NCI-H1930 (cell line): ENCODE measurements around the gene ANXA2R.
A peak's percentile ranks its signal among the peaks of the same experiment; 100 is the strongest.
"Not testable (repeated sequence)": the region's sequence is repeated elsewhere in the genome, so short reads cannot be mapped to it uniquely, and the experiment has no call there.

ENCODE experiments used
- DNase-seq, 2 experiments: peaks; one replicate each; lab custom pipeline; 2025; lab: John Stamatoyannopoulos, UW

The ANXA2R gene, protein sequence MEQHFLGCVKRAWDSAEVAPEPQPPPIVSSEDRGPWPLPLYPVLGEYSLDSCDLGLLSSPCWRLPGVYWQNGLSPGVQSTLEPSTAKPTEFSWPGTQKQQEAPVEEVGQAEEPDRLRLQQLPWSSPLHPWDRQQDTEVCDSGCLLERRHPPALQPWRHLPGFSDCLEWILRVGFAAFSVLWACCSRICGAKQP

DNA sequence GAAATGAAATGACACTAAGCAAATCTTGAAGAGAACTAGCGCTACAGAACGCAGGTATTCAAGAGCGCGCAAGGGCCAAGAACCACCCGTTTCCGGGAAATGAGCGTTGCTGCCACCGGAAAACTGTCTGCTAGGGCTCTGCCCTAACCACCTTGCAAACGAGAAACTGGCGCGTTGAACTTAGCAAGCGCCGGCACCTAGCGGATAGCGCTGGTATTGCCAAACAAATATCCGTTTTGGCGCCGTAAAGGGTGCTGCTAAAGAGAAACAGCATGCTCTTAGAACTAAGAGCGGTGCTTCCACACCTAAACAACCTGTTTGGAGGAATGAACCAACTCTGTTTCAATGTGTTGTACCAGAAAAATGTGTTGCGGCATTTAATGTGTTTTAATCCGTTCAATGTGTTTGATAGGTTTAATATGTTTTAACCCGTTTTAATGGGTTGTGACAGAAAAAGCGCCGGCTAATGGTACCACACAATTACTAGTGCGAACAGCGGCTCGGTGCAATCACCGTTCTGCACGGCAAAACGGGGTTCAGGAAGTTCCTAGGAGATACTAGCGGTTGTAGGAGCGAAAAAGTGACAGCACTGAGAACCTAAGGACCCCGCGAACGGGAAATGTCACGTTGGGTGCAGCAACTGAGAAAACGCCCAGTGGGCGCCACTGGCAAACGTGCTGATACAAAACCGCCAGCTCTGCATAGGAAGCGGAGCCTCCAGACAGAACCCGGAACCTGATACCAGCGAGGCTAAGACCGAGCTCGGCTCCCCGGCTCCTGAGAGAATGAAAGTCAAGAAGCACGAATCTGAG, at the start of gene ANXA2R:
Gene ANXA2R, minus strand, starts transcription at position 33 of the 812 bp plus-strand sequence. CDS start 273 bp downstream, outside the sequence.
- peak; percentile 95 to 97 for DNase-seq

DNA sequence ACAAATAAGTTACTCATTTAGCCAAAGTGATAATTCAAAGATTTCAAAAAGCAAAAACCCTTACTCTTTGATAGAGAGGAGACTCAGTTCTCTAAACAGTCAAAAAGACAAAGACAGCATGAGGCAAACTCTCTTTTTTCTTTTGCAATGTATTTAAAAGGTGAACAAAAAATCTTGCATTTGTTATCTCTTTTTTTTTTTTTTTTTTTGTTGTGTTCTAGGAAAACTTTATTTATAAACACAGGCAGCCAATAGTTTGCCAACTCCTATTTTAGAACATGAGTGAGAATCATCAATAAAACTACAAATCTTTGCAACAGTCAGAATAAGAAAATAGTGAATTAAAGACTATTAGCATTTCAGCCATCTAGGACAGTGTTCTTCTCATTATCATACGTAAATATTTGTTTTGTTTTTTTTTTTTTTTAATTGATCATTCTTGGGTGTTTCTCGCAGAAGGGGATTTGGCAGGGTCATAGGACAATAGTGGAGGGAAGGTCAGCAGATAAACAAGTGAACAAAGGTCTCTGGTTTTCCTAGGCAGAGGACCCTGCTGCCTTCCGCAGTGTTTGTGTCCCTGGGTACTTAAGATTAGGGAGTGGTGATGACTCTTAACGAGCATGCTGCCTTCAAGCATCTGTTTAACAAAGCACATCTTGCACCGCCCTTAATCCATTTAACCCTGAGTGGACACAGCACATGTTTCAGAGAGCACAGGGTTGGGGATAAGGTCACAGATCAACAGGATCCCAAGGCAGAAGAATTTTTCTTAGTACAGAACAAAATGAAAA, 46.2 kb upstream of the ANXA2R start:
- not testable (repeated sequence) for DNase-seq

DNA sequence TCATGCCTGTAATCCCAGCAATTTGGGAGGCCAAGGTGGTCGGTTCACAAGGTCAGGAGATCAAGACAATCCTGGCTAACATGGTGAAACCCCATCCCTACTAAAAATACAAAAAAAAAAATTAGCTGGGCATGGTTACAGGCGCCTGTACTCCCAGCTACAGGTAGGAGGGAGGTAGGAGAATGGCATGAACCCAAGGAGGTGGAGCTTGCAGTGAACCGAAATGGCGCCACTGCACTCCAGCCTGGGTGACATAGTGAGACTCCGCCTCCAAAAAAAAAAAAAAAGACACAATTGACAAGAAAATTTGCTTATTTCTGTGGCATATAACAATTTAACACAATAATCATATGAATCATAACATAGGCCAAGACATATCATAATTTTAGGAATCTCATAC, 45.3 kb upstream of the ANXA2R start:
- no peak for DNase-seq

- DNase-seq: not testable (repeated sequence)
Measured at GRCh38 chr5:43084468-43084867, 44.3 kb upstream of the ANXA2R start.

DNA sequence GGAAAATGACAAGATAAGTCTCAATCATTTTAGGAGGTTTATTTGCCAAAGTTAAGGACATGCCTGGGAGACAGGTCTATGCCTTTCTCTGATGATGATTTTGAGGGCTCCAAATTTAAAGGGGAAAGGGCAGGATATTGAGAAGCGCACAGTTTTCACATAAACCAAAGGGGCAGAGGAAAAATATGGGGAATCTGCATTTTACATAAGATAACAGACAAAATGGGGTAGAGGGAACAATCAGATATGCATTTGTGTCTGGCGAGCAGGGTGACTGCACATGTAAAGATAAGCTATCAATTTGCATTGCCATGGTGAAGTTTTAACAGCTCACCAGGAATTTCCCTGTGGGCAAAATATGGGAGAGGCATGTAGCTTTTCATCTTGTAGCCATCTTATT, 41.2 kb upstream of the ANXA2R start:
- not testable (repeated sequence) for DNase-seq

DNA sequence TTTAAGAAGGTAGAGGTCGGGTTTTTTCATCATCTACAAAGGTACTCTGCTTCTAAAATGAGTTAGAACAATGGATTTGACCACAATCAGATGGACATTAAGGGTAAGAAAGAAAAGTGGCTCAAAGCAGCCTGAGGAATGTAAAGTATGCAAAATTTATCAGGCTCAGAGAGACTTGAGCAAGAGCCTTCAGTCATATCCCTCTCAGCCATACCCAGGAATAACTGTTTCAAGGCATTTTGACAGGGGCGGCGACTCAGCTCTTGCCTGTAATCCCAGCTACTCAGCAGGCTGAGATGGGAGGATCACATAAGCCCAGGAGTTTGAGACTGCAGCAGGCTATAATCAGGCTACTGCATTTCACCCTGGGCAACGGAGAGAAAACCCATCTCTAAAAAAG, 38.8 kb upstream of the ANXA2R start:
- DNase-seq: no peak

DNA sequence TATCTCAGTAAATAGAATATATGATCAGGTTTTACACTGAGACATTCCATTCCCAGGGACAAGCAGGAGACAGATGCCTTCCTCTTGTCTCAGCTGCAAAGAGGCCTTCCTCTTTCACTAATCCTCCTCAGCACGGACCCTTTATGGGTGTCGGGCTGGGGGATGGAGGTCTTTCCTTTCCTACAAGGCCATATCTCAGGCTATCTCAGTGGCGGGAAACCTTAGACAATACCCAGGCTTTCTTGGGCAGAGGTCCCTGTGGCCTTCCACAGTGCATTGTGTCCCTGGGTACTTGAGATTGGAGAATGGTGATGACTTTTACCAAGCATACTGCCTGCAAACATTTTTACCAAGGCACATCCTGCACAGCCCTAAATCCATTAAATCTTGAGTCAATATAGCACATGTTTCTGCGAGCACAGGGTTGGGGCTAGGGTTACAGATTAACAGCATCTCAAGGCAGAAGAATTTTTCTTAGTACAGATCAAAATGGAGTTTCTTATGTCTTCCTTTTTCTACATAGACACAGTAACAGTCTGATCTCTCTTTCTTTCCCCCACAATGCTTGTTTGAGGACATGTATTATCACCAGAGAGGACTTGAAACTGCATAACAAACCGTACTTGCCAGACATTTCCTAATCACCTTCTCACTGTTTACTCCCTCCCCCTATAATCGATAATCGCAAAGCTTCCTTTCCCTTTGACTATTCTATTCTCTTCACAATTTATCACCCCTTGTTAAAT, 37.5 kb upstream of the ANXA2R start:
- not testable (repeated sequence) for DNase-seq

- no peak for DNase-seq
Measured at GRCh38 chr5:43075319-43076293, 35.5 kb upstream of the ANXA2R start.

- no peak for DNase-seq
Measured at GRCh38 chr5:43074987-43075318, 34.8 kb upstream of the ANXA2R start.

GRCh38 chr5:43073597-43074546, 33.8 kb upstream of the ANXA2R start:
- DNase-seq: peak; percentile 46 to 55

DNA sequence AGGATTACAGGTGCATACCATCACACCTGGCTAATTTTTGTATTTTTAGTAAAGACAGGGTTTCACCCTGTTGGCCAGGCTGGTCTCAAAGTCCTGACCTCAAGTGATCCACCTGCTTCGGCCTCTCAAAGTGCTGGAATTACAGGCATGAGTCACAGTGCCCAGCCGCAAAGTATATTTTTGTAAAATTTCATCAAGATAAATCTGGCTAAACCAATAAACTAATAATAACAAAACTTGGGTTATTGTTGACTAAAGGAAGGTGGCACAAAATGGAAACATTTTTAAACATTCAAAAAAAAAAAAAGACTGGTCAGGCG, 29.2 kb upstream of the ANXA2R start:
- DNase-seq: not testable (repeated sequence)

DNA sequence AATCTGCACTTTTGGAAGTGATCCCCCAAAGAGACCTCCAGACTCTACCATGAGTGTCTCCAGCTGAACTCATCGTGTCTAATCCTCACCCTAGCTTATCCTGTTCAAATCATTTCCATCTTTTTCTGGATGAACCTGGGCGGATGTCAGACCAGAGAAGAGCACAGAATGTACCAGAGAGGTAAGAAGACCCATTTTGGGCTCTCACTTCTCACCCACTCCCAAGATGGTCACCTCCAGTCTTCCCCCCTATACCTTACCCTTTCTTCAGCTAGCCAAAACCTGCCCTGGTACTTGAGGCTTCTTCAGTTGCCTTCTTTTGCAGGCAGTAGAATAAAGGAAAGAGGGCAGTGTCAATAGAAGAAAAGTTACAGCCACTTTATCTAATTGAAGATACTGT, 27.9 kb upstream of the ANXA2R start:
- DNase-seq: no peak

DNA sequence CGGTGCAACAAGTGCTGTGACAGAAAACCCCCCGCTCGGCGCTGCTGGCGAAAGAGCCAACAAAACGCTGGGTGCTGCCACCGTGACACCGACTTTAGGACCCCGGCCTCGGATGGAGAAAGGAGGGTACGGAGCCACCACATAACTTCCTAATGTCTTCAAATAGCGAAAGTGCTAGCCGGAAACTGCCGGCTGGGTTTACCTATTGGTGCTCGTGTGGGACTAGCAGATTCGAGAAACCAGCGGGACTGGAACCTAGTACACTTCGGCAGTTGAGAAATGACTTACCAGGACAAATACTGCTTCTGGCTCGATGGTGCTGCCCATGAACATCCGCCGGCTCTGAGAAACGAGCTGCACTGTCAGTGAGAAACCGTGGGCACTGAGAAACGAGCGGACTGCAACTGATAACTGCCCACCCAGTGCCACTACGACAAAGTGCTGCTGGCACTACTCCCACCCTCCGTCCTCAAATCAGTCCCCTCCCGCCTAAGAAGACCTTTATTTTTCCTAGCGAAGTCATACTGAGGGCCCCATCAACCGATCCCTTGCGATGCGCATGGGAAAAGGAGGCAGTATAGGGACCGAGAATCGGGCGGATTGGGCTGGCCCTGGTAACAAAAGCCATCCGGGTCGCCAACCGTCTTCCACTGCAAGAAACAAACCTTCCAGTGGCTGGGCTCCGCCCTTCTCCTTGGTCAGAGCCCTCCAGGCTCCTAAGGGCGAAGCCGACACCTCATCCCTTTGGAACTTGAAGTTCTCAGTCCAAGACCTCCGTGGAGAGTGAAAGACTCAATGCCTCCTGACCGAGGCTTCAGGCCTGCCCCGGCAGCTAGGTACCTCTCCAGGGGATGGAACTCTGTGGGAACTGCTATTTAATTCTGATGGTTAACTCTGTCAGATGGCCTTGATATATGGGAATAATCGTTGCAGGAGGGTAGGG, 27.0 kb upstream of the ANXA2R start:
- peak; percentile 74 to 95 for DNase-seq

DNA sequence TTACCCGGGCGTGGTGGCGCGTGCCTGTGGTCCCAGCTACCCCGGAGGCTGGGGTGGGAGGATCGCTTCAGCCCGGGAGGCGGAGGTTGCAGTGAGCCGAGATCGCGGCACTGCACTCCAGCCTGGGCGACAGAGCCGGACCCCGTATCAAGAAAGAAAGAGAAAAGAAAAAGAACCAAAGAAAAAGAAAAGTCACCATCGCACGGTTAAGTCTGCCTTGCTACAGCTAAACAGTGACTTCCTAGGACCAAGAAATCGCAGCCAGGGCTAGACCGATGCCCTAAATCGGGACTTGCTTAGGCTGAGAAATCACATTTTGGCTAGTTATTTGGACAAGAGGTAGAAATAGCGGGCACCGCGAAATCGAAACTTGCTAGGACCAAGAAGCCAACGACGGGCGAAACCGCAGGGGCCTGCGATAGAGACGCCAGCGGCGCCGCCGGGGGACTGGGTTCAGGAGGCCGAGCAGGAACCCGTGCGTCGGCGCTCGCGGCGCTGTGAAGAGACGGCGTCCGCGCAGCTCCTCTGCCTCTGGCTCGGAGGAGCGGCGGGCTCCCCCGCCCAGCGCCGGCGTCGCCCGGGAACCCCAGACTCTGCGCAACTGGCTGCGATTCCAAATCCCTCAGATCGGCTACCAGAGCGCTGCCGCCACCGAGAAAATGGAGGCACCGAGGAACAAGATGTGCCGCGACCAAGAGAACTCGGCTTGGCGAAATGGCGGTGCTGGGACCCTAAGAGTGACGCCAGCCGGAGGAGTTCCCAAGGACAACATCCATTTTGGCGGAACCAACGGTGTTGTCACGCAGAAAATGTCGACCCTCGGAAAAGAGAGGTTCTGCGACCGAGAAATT, 26.1 kb upstream of the ANXA2R start:
- DNase-seq: peak in 1 of 2 experiments; percentile 62

DNA sequence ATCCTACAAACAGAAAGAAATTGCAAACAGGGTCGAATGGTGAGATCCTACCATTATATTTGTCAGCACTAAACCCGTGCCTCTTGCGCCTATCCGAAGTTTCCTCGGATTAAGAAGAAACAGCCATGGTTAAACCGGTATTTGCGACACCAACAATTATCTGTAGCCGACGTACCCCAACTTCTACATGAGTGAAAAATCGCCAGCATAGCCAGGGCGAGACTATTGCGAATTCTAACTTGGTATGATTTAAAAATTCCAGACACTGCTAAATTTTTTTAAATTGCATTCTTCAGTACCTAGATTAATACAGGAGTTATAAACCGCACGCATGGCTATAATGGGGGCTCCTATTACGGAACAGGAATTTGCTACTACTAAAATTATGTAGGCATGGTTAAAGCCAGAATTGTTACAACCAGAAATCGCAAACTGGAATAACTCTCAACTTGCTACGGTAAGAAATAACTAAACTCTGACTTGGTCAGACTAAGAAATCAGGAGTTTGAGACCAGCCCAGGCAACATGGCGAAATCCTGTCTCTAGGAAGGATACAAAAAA, 25.3 kb upstream of the ANXA2R start:
- DNase-seq: peak in 1 of 2 experiments; percentile 15

GRCh38 chr5:43063721-43064171, 23.6 kb upstream of the ANXA2R start:
- no peak for DNase-seq

DNA sequence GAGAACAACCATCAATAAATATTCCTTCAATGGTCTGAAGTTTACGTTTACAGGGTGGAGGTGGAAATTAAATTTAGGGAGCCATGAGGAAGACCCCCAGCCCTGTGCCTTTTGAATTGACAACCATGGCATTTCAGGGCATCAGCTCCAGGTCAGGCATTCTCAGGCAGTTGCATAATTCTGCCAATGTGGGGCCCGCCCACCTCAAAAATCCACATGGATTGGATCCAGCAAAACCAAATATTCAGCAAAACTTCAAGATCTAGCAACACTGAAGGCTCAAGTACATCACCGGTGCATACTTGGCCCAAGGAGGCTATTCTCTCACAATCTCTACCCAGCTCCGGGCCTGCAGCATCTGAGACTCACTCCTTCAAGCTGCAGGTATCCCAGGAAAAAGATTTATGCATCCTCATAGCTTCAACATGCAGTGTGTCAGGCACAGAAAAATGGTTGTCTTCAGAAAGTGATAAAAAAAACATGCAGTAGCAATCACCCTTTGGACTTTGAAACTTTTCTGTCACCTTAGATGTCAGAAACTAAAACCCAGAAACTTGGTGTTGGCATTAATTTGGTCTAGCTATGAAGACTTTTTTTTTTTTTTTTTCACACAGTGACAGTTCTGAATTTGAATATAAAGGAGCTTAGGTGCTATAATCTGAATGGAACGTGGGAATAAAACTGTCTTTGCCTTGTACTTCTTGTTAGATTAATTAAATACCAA, 21.4 kb upstream of the ANXA2R start:
- DNase-seq: no peak
